OCI-LY1 (cell line): ENCODE results near the gene MFSD6.

Source experiments
- EZH2 ChIP-seq: fragments of 200-600 bp; sonication (generic), shearing (Covaris generic); IDR thresholded peaks from 2 replicates; pipeline ENCODE4 v1.8.0; 2017; ENCODE audit warnings: borderline replicate concordance, mixed run types, mild to moderate bottlenecking, antibody characterized with exemption, low read length, moderate library complexity, mixed read lengths
- TF ChIP-seq, protein P1 (sequence below): fragments of 200-600 bp; sonication (generic), shearing (Covaris generic); IDR thresholded peaks from 2 replicates; pipeline ENCODE4 v1.5.1; 2017; ENCODE audit warnings: mild to moderate bottlenecking, antibody characterized with exemption, low read length, moderate library complexity, mixed read lengths

GRCh38 chr2:190488516-190489233, 80.5 kb downstream of the MFSD6 start:
- TF ChIP-seq, protein P1, sequence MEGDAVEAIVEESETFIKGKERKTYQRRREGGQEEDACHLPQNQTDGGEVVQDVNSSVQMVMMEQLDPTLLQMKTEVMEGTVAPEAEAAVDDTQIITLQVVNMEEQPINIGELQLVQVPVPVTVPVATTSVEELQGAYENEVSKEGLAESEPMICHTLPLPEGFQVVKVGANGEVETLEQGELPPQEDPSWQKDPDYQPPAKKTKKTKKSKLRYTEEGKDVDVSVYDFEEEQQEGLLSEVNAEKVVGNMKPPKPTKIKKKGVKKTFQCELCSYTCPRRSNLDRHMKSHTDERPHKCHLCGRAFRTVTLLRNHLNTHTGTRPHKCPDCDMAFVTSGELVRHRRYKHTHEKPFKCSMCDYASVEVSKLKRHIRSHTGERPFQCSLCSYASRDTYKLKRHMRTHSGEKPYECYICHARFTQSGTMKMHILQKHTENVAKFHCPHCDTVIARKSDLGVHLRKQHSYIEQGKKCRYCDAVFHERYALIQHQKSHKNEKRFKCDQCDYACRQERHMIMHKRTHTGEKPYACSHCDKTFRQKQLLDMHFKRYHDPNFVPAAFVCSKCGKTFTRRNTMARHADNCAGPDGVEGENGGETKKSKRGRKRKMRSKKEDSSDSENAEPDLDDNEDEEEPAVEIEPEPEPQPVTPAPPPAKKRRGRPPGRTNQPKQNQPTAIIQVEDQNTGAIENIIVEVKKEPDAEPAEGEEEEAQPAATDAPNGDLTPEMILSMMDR, result no peak
- TF ChIP-seq EZH2, result no peak
